Sigmoid colon (tissue), 7 donors: ENCODE results near the gene BEST1. TPM values are rescaled to one million over a fixed set of nuclear protein-coding genes. Genes with fewer than 3 reads are reported as not detected.
A peak's percentile ranks its signal among the peaks of the same experiment; 100 is the strongest.

Experiments used
- DNase-seq: peaks from one replicate; pipeline ENCODE4 v3.0.0-alpha.2; 2019
- H3K27ac ChIP-seq, 4 donors: fragments of 200-600 bp; sonication (generic); one replicate each; pipeline ENCODE4 v1.5.1; 2016 to 2019; ENCODE audit warnings: mild to moderate bottlenecking in 1 of 4
- H3K27me3 ChIP-seq, 3 donors: fragments of 200-600 bp; sonication (generic); one replicate each; pipeline ENCODE4 v1.5.1; 2019; ENCODE audit warnings: mild to moderate bottlenecking in 1 of 3
- H3K36me3 ChIP-seq, 4 donors: fragments of 200-600 bp; sonication (generic); one replicate each; pipeline ENCODE4 v1.5.1; 2016 to 2019
- H3K4me1 ChIP-seq, 4 donors: fragments of 200-600 bp; sonication (generic); one replicate each; pipeline ENCODE4 v1.5.1; 2017 to 2019
- H3K4me3 ChIP-seq, 4 donors: fragments of 200-600 bp; sonication (generic); one replicate each; pipeline ENCODE4 v1.5.1; 2017 to 2019; ENCODE audit warnings: mild to moderate bottlenecking in 2 of 4, moderate library complexity in 1 of 4
- H3K9me3 ChIP-seq, 4 donors: fragments of 200-600 bp in 3 of 4; sonication (generic) in 3 of 4; one replicate each; pipeline versions ENCODE4 v1.5.1 to v1.6.1; 2013 to 2019
- CTCF ChIP-seq, 4 experiments: fragments of 450-650 bp in 3 of 4; fragments of 200-600 bp in 1 of 4; IDR thresholded peaks; one replicate each; pipeline ENCODE4 v1.5.1; 2016 to 2019; ENCODE audit warnings: antibody characterized with exemption in 4 of 4, mild to moderate bottlenecking in 3 of 4, moderate library complexity in 2 of 4
- EP300 ChIP-seq, 4 donors: sonication (generic); formaldehyde crosslinking; IDR thresholded peaks; one replicate each; pipeline ENCODE4 v1.6.1; 2017; ENCODE audit warnings: antibody characterized with exemption in 4 of 4
- POLR2A ChIP-seq, 2 donors: fragments of 450-650 bp; IDR thresholded peaks; one replicate each; pipeline ENCODE4 v1.6.1; 2016; ENCODE audit warnings: antibody characterized with exemption in 2 of 2, mild to moderate bottlenecking in 2 of 2, moderate library complexity in 2 of 2
- POLR2AphosphoS5 ChIP-seq, 4 donors: sonication (generic); formaldehyde crosslinking; IDR thresholded peaks; one replicate each; pipeline ENCODE4 v1.6.1; 2017; ENCODE audit warnings: antibody characterized with exemption in 4 of 4
- WGBS, 2 donors: extraction: QIAGEN DNeasy Blood & Tissue Kit; methylation state at CpG; one replicate each; pipeline ENCODE4 v1.1.7; 2013; 5-methylcytosine and 5-hydroxymethylcytosine counted together
- intact Hi-C: fragments of 100-400 bp; cut with DNase I; formaldehyde crosslinking; loops from one replicate; pipeline ENCODE4 v1.15.1; 2023
- polyA plus RNA-seq, 3 donors: library from polyadenylated mRNA; stranded (reverse); fragments of 200-250 nt; gene quantifications; one replicate each; pipeline ENCODE4 v1.2.3, GENCODE V29; 2013
- total RNA-seq, 4 donors: library from RNA; depleted of rRNA; stranded (reverse); fragments of >200 nt; gene quantifications; one replicate each; pipeline ENCODE4 v1.1.0, GENCODE V29; 2016
- donor health status: healthy with polysubstance abuse.
- donor health status: Bipolar disorder and iron deficiency.
- donor health status: healthy.

BEST1 gene
- total RNA-seq, result 1 to 10 TPM in 3 of 4 donors, under 1 TPM in 1; 0.83 to 5.3 (median 3.3) TPM
- polyA plus RNA-seq, result 1 to 10 TPM; 3.2 to 9.6 (median 7.6) TPM

- peaks cover 0 to 42% (median 28%) of the 10 kb centered on the region in 4 donors for H3K4me1 ChIP-seq
- peak within 1 kb of the TSS; percentile 47 to 58 (median 54) for H3K27ac ChIP-seq
- 92% methylated on average over 8 of the region's 8 CpGs for WGBS, 2 donors
Measured at GRCh38 chr11:61950035-61950547, at the start of gene BEST1. TSS of gene BEST1 (plus strand) at chr11:61950351. CDS start at chr11:61951807, 1,456 bp downstream.

GRCh38 chr11:61901397-61901796 lies 48.8 kb upstream of the BEST1 start:
- TF ChIP-seq POLR2AphosphoS5 (IDR thresholded peaks at IDR 0.05) (no peak), POLR2A (IDR thresholded peaks at IDR 0.05) (no peak), EP300 (IDR thresholded peaks at IDR 0.05) (no peak), CTCF (IDR thresholded peaks at IDR 0.05) (no peak)
- Histone ChIP-seq H3K27ac (no peak overlapping the region), H3K27me3 (no peaks in the 10 kb centered on the region), H3K4me3 (no peak overlapping the region), H3K36me3 (peaks cover 0 to 39% (median 4%) of the 10 kb centered on the region in 4 donors), H3K9me3 (no peaks in the 10 kb centered on the region), H3K4me1 (peaks cover 0 to 3% (median 0%) of the 10 kb centered on the region in 4 donors)
- intact Hi-C loops, result no loop called here
- WGBS, 2 donors, result 91% methylated on average over 10 of the region's 10 CpGs
- no peak for DNase-seq

More at GRCh38 chr11:61950035-61950547, at the start of gene BEST1:
- no peak within 1 kb of the TSS for H3K4me3 ChIP-seq
- intact Hi-C loops, result no loop called here
- TF ChIP-seq CTCF (IDR thresholded peaks at IDR 0.05), result no peak
- TF ChIP-seq POLR2A (IDR thresholded peaks at IDR 0.05), result no peak
- TF ChIP-seq POLR2AphosphoS5 (IDR thresholded peaks at IDR 0.05), result peak in 1 of 4 donors; percentile 10
- no peak for DNase-seq
- peaks cover 0 to 4% (median 0%) of the 10 kb centered on the region in 3 donors for H3K27me3 ChIP-seq
- H3K9me3 ChIP-seq, result no peaks in the 10 kb centered on the region
- H3K36me3 ChIP-seq, result no peaks in the 10 kb centered on the region

- Histone ChIP-seq H3K9me3 (no peaks in the 10 kb centered on the region), H3K4me3 (no peak overlapping the region), H3K36me3 (peaks cover 0 to 48% (median 4%) of the 10 kb centered on the region in 4 donors), H3K27me3 (no peaks in the 10 kb centered on the region), H3K4me1 (peaks cover 0 to 3% (median 0%) of the 10 kb centered on the region in 4 donors), H3K27ac (no peak overlapping the region)
- intact Hi-C loops, result no loop called here
- 89 to 91% methylated on average over 11 of the region's 11 CpGs for WGBS, 2 donors
- no peak for DNase-seq
- TF ChIP-seq POLR2AphosphoS5 (IDR thresholded peaks at IDR 0.05) (no peak), EP300 (IDR thresholded peaks at IDR 0.05) (no peak), POLR2A (IDR thresholded peaks at IDR 0.05) (no peak)
Measured at GRCh38 chr11:61902313-61902712, 47.8 kb upstream of the BEST1 start.

GRCh38 chr11:61903845-61904244 lies 46.3 kb upstream of the BEST1 start:
- H3K27me3 ChIP-seq, result no peaks in the 10 kb centered on the region
- no peak for DNase-seq
- peaks cover 0 to 10% (median 2%) of the 10 kb centered on the region in 4 donors for H3K4me1 ChIP-seq
- no peaks in the 10 kb centered on the region for H3K9me3 ChIP-seq
- H3K36me3 ChIP-seq, result peaks cover 0 to 54% (median 4%) of the 10 kb centered on the region in 4 donors
- intact Hi-C loops, result no loop called here
- no peak overlapping the region for H3K4me3 ChIP-seq
- TF ChIP-seq CTCF (IDR thresholded peaks at IDR 0.05), result no peak
- no peak for TF ChIP-seq POLR2A (IDR thresholded peaks at IDR 0.05)
- TF ChIP-seq EP300 (IDR thresholded peaks at IDR 0.05), result no peak
- no peak for TF ChIP-seq POLR2AphosphoS5 (IDR thresholded peaks at IDR 0.05)
- no peak overlapping the region for H3K27ac ChIP-seq
- WGBS, 2 donors, result 89 to 92% methylated on average over 3 of the region's 3 CpGs

- Histone ChIP-seq H3K4me3 (no peak overlapping the region), H3K36me3 (peaks cover 0 to 54% (median 4%) of the 10 kb centered on the region in 4 donors), H3K9me3 (no peaks in the 10 kb centered on the region), H3K4me1 (peaks cover 0 to 10% (median 4%) of the 10 kb centered on the region in 4 donors), H3K27ac (no peak overlapping the region), H3K27me3 (no peaks in the 10 kb centered on the region)
- 25 to 38% methylated on average over 19 of the region's 19 CpGs for WGBS, 2 donors
- TF ChIP-seq POLR2A (IDR thresholded peaks at IDR 0.05) (no peak), EP300 (IDR thresholded peaks at IDR 0.05) (no peak), POLR2AphosphoS5 (IDR thresholded peaks at IDR 0.05) (no peak), CTCF (IDR thresholded peaks at IDR 0.05) (no peak)
- DNase-seq, result no peak
- intact Hi-C loops, result no loop called here
Measured at GRCh38 chr11:61904539-61905048, 45.6 kb upstream of the BEST1 start.
